SHP77 treated with DMSO at 0.1 percent for 48 hours (cell line): Measurements from ENCODE around the gene ACVR2A.
A peak's percentile ranks its signal among the peaks of the same experiment; 100 is the strongest.

Experiments
- DNase-seq: peaks from one replicate; lab custom pipeline; 2025; lab: John Stamatoyannopoulos, UW

Gene ACVR2A

DNA sequence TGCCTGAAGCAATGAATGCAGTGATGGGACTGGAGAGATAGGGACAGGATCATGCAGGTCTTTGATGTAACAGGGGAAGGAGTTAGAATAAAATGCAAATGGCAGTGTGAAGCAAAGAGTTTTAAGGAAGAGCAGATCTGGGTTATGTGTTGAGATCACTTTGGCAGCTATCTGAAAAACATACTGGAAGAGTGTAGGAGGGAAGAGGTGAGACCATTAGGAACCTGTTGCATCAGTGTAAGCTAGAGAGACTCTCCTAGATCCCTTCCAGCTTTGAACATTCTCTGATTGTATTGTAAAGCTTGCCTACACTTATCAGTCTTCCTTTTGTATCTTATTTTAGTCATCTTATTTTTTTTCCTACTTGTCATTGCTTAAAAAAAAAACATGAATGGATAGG, 10.5 kb downstream of the ACVR2A start:
- DNase-seq: no peak

DNA sequence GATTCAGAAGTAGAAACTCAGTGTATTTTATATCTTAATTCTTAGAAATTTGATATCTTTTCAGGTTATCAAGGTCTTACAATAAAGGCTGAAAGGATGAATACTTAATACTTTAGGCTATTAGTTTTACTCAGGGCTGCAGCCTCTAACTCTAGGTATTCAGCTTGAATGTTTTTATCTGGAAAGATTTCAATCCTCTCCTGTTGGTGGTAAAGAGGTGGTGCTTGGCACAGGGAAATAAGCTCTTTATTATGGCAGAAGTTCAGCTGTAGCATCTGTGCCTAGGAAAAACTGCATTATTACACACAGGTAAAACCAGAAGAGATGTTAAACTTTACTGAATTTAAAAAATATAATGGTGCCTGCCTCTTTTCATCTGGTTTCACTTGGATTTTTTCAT, 11.1 kb downstream of the ACVR2A start:
- DNase-seq: no peak

- no peak for DNase-seq
Measured at GRCh38 chr2:147860009-147860408, 15.2 kb downstream of the ACVR2A start.

GRCh38 chr2:147862859-147863516, 18.2 kb downstream of the ACVR2A start:
- DNase-seq: no peak

GRCh38 chr2:147863835-147864234, 19.0 kb downstream of the ACVR2A start:
- DNase-seq: no peak

- DNase-seq: no peak
Measured at GRCh38 chr2:147865560-147865959, 20.7 kb downstream of the ACVR2A start.

GRCh38 chr2:147867050-147867449, 22.2 kb downstream of the ACVR2A start:
- no peak for DNase-seq

DNA sequence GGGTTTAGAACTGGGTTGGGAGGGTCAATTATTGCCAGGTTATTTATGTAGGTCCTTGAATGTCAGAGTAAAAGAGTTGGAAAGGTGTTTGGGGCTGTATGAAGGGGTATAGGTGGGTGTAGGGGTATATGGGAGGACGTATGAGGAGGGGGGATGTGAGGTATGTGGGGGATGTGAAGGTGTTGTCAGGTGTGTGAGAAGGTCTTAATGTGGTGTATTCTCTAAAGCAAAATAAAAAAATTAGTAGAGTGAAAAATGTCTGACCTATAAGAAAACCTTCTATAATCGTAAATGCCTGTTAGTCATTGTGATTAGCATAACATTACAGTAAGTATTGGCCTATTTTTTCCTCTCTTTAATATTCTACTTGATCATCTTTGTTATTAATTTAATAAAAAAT, 25.1 kb downstream of the ACVR2A start:
- no peak for DNase-seq

DNA sequence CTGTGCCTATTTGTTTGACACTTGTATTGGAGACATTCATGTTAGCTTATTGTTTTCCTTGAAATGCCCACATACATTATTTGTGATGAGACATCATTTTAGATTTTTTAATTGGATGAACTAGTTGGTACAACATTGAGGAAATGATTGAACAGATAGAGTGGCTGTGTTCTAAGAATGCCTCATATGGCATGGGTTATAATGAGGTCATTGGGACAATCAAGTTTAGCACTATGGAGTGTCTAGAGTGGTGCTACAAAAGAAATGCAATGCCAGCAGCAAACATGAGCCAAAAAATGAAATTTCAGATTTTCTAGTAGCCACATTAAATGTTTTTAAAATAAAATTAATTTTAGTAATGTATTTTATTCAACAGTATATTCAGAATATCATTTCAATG, 28.1 kb downstream of the ACVR2A start:
- no peak for DNase-seq

- DNase-seq: no peak
Measured at GRCh38 chr2:147873859-147874483, 29.1 kb downstream of the ACVR2A start.

- DNase-seq: no peak
Measured at GRCh38 chr2:147879846-147880245, 35.0 kb downstream of the ACVR2A start.

GRCh38 chr2:147882631-147883030, 37.8 kb downstream of the ACVR2A start:
- no peak for DNase-seq

GRCh38 chr2:147884830-147885229, 40.0 kb downstream of the ACVR2A start:
- no peak for DNase-seq

- no peak for DNase-seq
Measured at GRCh38 chr2:147886136-147886535, 41.3 kb downstream of the ACVR2A start.

DNA sequence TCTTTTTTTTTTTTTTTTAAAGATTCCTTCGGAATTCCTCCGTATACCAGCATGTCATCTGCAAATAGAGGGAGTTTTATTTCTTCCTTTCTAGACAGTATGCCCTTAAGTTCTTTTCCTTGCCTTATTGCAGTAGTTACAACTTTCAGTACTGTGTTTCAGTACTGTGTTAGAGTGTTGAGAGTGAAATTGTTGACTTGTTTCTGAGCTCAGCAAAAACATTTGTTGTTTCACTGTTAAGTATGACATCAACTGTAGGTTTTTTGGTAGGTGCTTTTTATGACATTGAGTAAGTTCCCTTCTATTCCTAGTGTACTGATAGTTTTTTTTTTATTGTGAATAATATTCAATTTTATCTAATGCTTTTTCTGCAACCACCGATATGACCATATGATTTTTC, 43.9 kb downstream of the ACVR2A start:
- DNase-seq: no peak

DNA sequence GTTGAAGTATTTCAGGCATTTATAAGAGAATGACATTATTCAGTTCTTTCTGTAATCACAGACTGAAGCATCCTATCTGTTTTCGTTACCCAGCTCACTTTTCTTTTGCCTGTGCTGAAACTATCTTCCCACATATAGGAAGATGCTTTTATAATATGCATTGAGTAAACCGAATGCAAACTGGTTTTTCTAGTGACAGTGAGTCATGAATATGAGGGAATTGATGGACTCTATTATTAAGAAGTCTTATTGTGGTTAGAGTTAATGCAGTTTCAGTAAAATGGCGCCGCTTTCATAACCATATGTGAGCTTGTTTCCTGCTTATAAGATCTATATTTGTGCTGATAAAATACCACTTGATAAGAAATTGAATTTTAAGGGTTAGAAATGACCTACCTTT, 59.2 kb downstream of the ACVR2A start:
- no peak for DNase-seq

DNA sequence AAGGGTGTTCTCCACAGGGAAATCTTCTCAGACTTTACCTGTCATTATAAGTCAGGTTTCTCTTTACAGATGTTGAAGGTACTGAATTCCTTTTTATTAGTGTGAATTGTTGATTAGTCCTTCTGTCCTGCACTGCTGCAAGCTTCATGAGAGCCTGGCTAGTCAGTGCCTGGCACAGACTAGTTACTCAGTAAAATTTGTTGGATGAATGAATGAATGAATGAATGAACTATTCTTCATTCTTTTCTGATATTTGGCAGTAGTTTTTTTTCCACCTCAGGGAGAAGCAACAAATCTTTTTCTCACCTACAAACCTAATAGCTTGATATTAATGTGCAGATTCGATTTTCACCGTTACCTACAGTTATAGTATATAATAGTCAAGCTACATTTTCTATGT, 64.3 kb downstream of the ACVR2A start:
- no peak for DNase-seq

DNA sequence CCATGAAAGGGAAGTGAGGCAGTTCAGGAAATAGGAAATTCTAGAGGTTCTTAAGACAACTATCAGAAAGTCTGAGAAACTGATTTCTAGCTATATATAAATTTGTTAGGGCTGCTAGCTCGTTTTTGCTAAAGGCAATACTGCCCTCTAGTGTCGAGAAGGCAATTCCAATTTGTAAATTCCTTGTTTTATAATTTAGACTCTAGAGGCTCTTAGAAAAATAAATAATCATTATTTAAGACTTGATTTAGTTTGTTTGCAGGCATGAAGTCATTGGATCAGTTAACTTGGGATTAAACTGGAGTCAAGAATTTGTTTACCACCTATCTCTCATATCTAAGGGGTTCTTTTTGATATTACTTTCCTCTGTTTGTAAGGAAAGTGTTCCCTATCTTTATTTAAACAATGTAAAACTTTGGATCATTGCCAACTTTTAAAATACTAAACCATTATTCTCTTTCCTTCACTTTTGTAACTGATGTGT, 66.2 kb downstream of the ACVR2A start:
- DNase-seq: peak; percentile 28

DNA sequence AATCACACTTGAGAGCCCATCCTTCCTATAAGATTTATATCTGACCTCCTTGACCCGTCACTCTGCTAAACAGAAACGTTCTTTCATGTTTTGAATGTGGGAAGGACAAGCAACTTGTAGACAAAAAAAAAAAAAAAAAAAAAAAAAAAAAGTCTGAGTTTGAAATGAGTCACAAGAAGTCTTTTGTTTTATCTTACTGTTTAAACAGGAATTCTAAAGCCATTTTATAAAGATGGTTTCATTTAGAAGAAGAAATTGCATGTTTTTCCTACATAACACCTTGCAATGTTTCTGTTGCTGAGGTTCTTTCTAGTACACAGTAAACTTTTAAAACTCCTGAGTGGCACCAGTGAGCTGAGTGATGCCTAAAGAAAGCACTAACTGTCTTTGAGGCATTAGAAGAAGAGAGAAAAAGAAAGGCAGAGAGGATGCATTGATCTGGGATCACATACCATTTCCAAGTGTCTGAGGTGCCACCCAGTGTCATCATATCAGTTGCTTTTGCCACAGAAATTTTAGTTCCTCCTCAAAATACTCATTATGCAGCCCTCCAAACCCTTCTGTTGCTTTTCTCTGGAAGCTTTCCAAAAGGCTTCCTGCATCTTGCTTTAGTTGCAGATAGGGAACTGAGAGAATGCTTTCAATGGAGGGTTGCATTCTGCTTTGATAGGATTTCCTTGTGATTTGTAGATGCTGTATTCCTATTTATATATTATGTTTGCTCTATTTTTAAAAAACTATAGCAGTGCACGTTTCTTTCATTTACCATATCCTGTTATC, 69.1 kb downstream of the ACVR2A start:
- DNase-seq: no peak

GRCh38 chr2:147916067-147916466, 71.2 kb downstream of the ACVR2A start:
- no peak for DNase-seq

- DNase-seq: no peak
Measured at GRCh38 chr2:147916723-147917122, 71.9 kb downstream of the ACVR2A start.

- no peak for DNase-seq
Measured at GRCh38 chr2:147917161-147917560, 72.3 kb downstream of the ACVR2A start.

- DNase-seq: no peak
Measured at GRCh38 chr2:147923846-147924245, 79.0 kb downstream of the ACVR2A start.
